MM.1S (cell line): ENCODE measurements around the gene KIAA0319L.

Source experiments
- DNase-seq: peaks from one replicate; pipeline ENCODE4 v3.0.0-alpha.2; 2015
- H2AFZ ChIP-seq: fragments of 300-600 bp; sonication (generic); 2 replicates; pipeline ENCODE4 v1.6.0; 2016; ENCODE audit warnings: antibody characterized with exemption, low read length
- H3F3A ChIP-seq: fragments of 300-600 bp; sonication (generic); 2 replicates; pipeline ENCODE4 v1.6.1; 2016; ENCODE audit warnings: mild to moderate bottlenecking, antibody characterized with exemption, low read length, moderate library complexity, mixed read lengths; ENCODE audit not compliant: insufficient read depth
- H3K27ac ChIP-seq: fragments of 300-600 bp; sonication (generic); 2 replicates; pipeline ENCODE4 v1.5.1; 2016; ENCODE audit warnings: mild to moderate bottlenecking, low read length
- H3K27me3 ChIP-seq: fragments of 300-600 bp; sonication (generic); replicated peaks from 2 replicates; pipeline ENCODE4 v1.6.0; 2016; ENCODE audit warnings: low read length; ENCODE audit not compliant: insufficient read depth
- H3K36me3 ChIP-seq: fragments of 300-600 bp; sonication (generic); replicated peaks from 2 replicates; pipeline ENCODE4 v1.6.1; 2016; ENCODE audit warnings: mild to moderate bottlenecking, low read length, mixed read lengths; ENCODE audit not compliant: insufficient read depth
- H3K4me1 ChIP-seq: fragments of 300-600 bp; sonication (generic); 2 replicates; pipeline ENCODE4 v1.6.1; 2016; ENCODE audit warnings: low read length, mixed read lengths
- H3K4me2 ChIP-seq: fragments of 300-600 bp; sonication (generic); 2 replicates; pipeline ENCODE4 v1.6.0; 2016; ENCODE audit warnings: low read depth, low read length
- H3K4me3 ChIP-seq: fragments of 300-600 bp; sonication (generic); 2 replicates; pipeline ENCODE4 v1.5.1; 2016; ENCODE audit warnings: low read length, mixed read lengths
- H3K79me2 ChIP-seq: fragments of 300-600 bp; sonication (generic); 2 replicates; pipeline ENCODE4 v1.6.1; 2016; ENCODE audit warnings: mixed run types, low read length, mixed read lengths
- H3K9ac ChIP-seq: fragments of 300-600 bp; sonication (generic); 2 replicates; pipeline ENCODE4 v1.6.1; 2016; ENCODE audit warnings: low read length, mixed read lengths
- H3K9me2 ChIP-seq: fragments of 300-600 bp; sonication (generic); replicated peaks from 2 replicates; pipeline ENCODE4 v1.6.1; 2016; ENCODE audit warnings: mild to moderate bottlenecking, low read length, mixed read lengths; ENCODE audit not compliant: insufficient read depth
- H3K9me3 ChIP-seq: fragments of 300-600 bp; sonication (generic); replicated peaks from 2 replicates; pipeline ENCODE4 v1.6.1; 2016; ENCODE audit warnings: mild to moderate bottlenecking, low read length, mixed read lengths; ENCODE audit not compliant: insufficient read depth
- H4K20me1 ChIP-seq: fragments of 300-600 bp; sonication (generic); 2 replicates; pipeline ENCODE4 v1.6.1; 2016; ENCODE audit warnings: mild to moderate bottlenecking, low read length, moderate library complexity, mixed read lengths; ENCODE audit not compliant: insufficient read depth
- EZH2 ChIP-seq: fragments of 300-600 bp; sonication (generic); optimal IDR thresholded peaks from 2 replicates; pipeline ENCODE3; 2017; ENCODE audit warnings: low read depth, mild to moderate bottlenecking, antibody characterized with exemption, low read length, mixed read lengths
- EZH2phosphoT487 ChIP-seq: fragments of 300-600 bp; sonication (generic); IDR thresholded peaks from 2 replicates; pipeline ENCODE4 v1.6.1; 2018; ENCODE audit warnings: antibody characterized with exemption, low read length
- TF ChIP-seq, protein P1 (sequence below): fragments of 300-600 bp; sonication (generic); IDR thresholded peaks from 2 replicates; pipeline ENCODE4 v1.5.1; 2016; ENCODE audit warnings: antibody characterized with exemption, low read length, mixed read lengths

KIAA0319L gene

DNA sequence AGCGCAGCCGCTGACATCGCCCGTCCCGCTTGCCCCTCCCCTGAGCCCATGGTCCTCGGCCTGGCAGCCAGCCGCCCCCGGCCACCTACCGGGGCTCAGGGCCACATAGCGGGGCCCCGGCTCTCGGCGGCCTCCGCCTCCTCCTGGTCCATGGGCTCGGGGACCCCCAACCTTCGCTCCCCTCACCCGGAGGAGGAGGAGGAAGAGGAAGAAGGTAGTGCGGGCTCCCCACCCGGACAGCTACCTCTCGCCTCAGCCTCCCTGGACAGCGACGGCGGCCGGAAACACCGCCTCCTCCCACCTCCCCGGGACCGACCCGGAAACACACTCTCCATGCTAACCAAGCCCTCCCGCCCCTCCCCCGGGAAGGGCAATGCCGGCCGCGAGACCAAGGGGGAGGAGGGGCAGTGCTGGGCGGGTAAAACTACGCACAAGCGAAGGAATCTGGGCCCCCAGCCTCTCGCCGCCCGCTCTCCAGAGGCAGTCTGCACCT, at the start of gene KIAA0319L:
KIAA0319L (minus strand) TSS at position 286 of the 493 bp plus-strand sequence. CDS start 2,912 bp downstream, outside the sequence.
- H3K4me3 ChIP-seq: peak within 1 kb of the TSS; percentile 85
- no peaks in the 10 kb centered on the region for H4K20me1 ChIP-seq

DNA sequence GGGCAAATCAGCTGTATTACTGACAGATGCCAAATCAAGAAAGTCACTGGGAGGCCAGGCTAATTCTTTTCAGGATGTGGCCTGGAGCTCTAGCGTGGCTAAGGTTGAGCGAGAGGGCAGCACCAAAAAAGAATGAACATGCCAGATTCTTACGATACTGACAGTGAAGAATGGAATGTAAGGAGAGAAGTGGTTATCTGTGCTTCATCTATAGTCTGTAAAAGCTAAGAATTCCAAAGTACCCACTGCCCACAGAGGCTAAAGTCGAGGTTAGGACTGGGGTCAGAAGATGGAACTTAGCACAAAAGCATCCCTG, 48.6 kb upstream of the KIAA0319L start:
- DNase-seq: no peak

More for the DNA sequence above, at the start of gene KIAA0319L:
- H2AFZ ChIP-seq: peak within 1 kb of the TSS; percentile 86
- peaks cover 39% of the 10 kb centered on the region for H3K79me2 ChIP-seq
- H3F3A ChIP-seq: peaks cover 5% of the 10 kb centered on the region; the same call in 1 of the 2 replicates
- peak within 1 kb of the TSS; percentile 88 for H3K4me2 ChIP-seq
- H3K36me3 ChIP-seq: no peaks in the 10 kb centered on the region
- H3K9me3 ChIP-seq: no peaks in the 10 kb centered on the region
- H3K27me3 ChIP-seq: no peaks in the 10 kb centered on the region
- peak; percentile 80 for DNase-seq
- no peak for TF ChIP-seq EZH2
- no peak for TF ChIP-seq EZH2phosphoT487
- TF ChIP-seq, protein P1, sequence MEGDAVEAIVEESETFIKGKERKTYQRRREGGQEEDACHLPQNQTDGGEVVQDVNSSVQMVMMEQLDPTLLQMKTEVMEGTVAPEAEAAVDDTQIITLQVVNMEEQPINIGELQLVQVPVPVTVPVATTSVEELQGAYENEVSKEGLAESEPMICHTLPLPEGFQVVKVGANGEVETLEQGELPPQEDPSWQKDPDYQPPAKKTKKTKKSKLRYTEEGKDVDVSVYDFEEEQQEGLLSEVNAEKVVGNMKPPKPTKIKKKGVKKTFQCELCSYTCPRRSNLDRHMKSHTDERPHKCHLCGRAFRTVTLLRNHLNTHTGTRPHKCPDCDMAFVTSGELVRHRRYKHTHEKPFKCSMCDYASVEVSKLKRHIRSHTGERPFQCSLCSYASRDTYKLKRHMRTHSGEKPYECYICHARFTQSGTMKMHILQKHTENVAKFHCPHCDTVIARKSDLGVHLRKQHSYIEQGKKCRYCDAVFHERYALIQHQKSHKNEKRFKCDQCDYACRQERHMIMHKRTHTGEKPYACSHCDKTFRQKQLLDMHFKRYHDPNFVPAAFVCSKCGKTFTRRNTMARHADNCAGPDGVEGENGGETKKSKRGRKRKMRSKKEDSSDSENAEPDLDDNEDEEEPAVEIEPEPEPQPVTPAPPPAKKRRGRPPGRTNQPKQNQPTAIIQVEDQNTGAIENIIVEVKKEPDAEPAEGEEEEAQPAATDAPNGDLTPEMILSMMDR: no peak
- H3K9me2 ChIP-seq: no peaks in the 10 kb centered on the region
- H3K4me1 ChIP-seq: peaks cover 11% of the 10 kb centered on the region
- peak within 1 kb of the TSS; percentile 87 for H3K9ac ChIP-seq
- peak within 1 kb of the TSS; percentile 88; the same call in 1 of the 2 replicates for H3K27ac ChIP-seq

DNA sequence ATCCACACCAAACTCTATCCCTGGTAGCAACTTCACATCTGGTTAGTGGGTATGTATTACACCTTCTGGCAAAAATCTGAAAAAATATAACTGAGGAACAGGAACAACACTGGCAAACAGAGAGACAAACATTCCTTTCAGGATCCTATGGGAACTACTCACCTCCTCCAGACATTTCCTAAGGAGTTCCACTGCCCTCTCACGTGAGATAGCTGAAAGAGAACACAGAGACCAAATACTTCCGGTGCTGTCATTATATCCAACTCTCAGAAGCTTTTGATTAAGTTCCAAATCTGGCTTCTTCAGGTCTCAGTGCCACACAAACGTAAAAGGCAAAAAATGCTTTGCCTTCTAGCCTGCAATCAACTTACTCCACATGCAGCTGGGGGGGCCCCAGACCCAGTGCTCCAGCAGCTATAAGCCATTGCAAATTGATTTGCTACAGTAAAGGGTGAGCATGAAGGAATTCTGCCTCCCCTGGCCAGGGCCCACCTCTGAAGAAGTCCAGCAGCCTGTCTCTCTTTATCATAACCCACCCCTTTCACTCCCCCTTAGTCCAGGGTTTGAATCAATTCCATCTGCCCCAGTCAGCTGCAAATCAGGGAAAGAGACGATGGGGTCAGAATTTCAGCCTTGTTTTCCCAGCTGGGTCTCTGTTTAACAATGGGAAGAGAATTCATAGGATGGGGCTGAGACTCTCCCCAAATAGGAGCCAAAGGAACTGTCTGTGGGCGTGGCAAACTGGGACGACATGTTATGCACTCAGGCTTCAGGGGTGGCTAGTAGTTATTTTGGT, 48.1 kb upstream of the KIAA0319L start:
- H3K4me1 ChIP-seq: no peaks in the 10 kb centered on the region
- H3K79me2 ChIP-seq: peaks cover 64% of the 10 kb centered on the region
- TF ChIP-seq, protein P1: no peak
- no peak for TF ChIP-seq EZH2phosphoT487
- TF ChIP-seq EZH2: no peak
- H3K9ac ChIP-seq: no peak overlapping the region
- peaks cover 11% of the 10 kb centered on the region for H4K20me1 ChIP-seq
- no peak overlapping the region for H3K27ac ChIP-seq
- no peaks in the 10 kb centered on the region for H3K9me2 ChIP-seq
- H3K9me3 ChIP-seq: no peaks in the 10 kb centered on the region
- no peak overlapping the region for H2AFZ ChIP-seq
- peaks cover 10% of the 10 kb centered on the region; the same call in 1 of the 2 replicates for H3K36me3 ChIP-seq
- H3K27me3 ChIP-seq: no peaks in the 10 kb centered on the region
- H3K4me2 ChIP-seq: no peak overlapping the region
- no peak for DNase-seq
- H3K4me3 ChIP-seq: no peak overlapping the region
- H3F3A ChIP-seq: no peaks in the 10 kb centered on the region

More for the DNA sequence above, 48.6 kb upstream of the KIAA0319L start:
- no peaks in the 10 kb centered on the region for H3F3A ChIP-seq
- peaks cover 11% of the 10 kb centered on the region for H4K20me1 ChIP-seq
- H2AFZ ChIP-seq: no peak overlapping the region
- no peaks in the 10 kb centered on the region for H3K9me3 ChIP-seq
- no peaks in the 10 kb centered on the region for H3K4me1 ChIP-seq
- H3K4me3 ChIP-seq: no peak overlapping the region
- peaks cover 70% of the 10 kb centered on the region for H3K79me2 ChIP-seq
- H3K27me3 ChIP-seq: no peaks in the 10 kb centered on the region
- H3K9me2 ChIP-seq: no peaks in the 10 kb centered on the region
- no peak overlapping the region for H3K4me2 ChIP-seq
- no peak for TF ChIP-seq EZH2
- TF ChIP-seq, protein P1: no peak
- TF ChIP-seq EZH2phosphoT487: no peak
- H3K36me3 ChIP-seq: peaks cover 10% of the 10 kb centered on the region; the same call in 1 of the 2 replicates
- H3K9ac ChIP-seq: no peak overlapping the region
- H3K27ac ChIP-seq: no peak overlapping the region
